NCI-H510A (cell line): ENCODE data around the gene GALK2.
"Not testable (repeated sequence)": the region's sequence is repeated elsewhere in the genome, so short reads cannot be mapped to it uniquely, and the experiment has no call there.

Source experiments
- DNase-seq: peaks from one replicate; lab custom pipeline; 2025; lab: John Stamatoyannopoulos, UW

GALK2 gene

DNA sequence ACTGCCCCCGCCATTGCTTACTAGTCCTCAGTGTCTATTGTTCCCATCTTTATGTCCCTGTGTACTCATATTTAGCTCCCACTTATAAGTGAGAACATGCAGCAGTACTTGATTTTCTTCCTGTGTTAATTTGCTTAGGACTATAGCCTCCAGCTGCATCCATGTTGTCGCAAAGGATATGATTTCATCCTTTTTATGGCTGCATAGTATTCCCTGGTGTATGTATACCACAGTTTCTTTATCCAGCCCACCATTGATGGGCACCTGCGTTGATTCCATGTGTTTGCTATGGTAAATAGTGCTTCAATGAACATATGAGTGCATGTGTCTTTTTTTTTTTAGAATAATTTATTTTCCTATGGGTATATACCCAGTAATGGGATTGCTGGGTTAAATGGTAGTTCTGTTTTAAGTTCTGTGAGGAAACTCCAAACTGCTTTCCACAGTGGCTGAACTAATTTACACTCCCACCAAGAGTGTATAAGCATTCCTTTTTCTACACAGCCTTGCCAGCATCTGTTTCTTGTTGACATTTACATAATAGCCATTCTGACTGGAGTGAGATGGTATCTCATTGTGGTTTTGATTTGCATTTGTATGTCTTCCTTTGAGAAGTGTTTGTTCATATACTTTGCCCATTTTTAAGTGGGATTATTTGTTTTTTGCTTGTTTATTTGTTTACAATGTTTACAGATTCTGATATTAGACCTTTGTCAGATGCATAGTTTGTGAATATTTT, 53.7 kb downstream of the GALK2 start:
- DNase-seq: no peak

DNA sequence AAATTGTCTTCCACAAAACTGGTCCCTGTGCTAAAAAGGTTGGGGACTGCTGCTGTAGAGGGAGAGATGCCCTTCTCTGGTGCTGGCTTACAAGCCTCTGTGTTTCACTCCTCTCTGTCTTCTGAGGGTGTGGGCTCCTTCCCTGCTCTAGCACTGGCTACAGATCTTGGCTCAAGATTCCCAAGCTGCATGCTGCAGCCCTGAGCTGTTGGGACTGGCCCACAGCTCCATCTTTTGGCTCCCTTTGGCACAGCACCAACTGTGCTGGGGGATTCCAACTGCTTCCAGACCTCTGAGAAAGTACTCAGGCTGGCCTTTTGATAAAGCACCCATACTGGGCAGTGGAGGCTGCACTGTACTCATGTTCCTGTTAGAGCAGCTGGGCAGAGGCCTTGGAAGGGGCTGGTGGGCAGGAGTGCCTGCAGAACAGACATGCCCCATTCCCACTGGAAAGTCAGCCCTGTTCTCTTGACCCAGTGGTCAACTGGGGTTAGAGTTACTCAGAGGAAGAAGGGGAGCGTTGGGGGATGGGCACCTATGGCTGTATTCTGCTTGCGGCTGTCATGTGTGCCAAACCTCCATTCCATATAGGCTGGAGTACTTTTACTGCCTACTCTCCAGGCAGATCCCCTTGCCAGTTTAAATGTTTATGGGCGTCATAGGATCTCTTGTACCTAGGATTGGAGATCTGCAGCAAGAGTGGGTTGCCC, 55.7 kb downstream of the GALK2 start:
- DNase-seq: no peak

DNA sequence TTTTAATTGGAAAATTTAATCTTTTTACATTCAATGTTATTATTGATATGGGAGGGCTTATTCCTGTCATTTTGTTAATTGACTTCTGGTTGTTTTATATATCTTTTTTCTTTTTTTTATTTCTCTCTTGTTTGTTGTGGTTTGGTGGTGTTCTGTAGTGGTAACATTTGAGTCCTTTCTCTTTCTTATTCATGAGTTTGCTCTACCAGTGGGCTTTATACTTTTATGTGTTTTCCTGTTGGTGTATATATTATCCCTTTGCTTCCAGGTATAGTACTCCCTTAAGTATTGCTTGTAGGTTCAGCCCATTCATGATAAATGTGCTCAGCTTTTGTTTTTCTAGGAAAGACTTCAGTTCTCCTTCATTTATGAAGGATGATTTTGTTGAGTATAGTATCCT, 57.6 kb downstream of the GALK2 start:
- no peak for DNase-seq

GRCh38 chr15:49229922-49230321, 59.9 kb downstream of the GALK2 start:
- no peak for DNase-seq

DNA sequence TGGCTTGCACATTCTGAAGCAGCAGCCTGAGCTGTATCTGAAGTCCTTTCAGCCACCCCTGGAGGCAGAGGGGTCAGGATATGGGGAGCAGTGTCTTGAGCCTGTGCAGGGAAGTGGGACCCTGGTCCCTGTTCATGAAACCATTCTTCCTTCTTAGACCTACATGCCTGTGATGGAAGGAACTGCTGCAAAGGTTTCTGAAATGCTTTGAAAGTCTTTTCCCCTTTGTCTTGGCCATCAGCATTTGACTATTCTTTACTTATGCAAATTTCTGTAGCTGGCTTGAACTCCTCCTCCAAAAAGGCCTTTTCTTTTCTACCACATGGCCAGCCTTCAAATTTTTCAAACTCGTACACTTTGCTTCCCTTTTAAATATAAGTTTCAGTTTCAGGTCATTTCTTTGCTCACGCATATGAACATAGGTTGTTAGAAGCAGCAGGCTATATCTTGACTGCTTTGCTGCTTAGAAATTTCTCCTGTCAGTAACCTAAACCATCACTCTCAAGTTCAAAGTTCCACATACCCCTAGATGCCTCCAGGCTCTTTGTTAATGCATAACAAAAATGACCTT, 62.3 kb downstream of the GALK2 start:
- DNase-seq: no peak

DNA sequence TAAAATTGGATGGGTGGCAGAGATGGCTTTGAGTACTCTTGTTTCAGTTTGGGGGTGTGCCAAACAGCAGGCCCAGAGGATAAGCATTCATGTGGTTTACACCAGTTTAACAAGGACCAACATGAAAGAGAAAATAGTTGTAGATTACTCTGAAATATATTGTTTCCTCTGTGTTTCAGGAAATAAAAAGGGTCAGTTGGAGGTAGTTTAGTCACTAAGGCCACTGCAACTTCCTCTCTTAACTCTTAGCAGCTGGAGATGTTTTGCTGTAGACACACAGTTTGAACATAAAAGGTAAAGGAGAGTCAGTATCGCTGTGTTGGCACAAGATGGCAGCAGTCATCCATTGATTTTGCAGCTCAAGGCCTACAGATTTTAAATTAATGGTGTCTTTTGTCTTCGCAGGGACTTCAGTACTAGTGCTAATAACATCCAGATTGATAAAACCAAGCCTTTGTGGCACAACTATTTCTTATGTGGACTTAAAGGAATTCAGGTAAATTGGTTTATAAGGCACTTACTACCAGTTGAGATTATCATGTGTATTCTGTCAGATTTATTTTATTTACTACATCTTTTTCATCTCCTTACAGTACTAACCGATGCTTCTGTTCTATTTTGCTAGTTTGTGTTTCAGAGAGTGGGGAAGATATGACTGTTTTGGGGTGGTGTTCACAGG, 65.5 kb downstream of the GALK2 start:
- DNase-seq: no peak

GRCh38 chr15:49236869-49237268, 66.8 kb downstream of the GALK2 start:
- no peak for DNase-seq

- DNase-seq: no peak
Observed at GRCh38 chr15:49238342-49238741, 68.3 kb downstream of the GALK2 start.

DNA sequence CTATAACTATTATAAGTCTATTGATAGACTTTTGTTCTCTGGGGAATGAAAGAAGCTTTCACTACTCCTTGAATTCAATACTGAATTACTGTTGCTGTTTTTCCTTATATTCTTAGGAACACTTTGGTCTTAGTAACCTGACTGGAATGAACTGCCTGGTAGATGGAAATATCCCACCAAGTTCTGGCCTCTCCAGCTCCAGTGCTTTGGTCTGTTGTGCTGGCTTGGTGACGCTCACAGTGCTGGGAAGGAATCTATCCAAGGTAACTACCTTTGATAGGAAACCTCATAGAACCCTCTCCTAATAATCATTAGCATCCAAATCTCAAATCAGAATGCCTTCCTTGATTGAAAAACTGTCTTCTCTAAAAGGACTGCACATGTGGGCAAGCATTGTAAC, 69.1 kb downstream of the GALK2 start:
- DNase-seq: no peak

DNA sequence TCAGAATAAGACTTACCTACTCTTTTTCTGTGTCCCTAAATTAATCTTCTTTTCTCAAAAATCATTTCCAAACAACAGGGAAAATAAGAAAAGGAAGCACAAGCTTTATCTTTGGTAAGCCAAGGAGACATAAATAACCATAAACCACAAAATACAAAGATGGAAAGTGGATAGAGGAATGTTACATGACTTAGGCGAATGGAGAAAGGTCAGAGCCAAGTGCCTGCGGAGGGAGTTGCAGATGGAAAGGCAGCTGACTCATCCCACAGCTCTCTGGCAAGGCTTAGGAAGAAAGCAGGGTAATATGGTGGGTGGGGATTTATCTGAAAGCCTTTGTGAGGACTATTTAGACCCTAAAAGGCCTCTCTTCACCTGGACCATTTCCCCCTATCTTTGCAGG, 72.8 kb downstream of the GALK2 start:
- no peak for DNase-seq

DNA sequence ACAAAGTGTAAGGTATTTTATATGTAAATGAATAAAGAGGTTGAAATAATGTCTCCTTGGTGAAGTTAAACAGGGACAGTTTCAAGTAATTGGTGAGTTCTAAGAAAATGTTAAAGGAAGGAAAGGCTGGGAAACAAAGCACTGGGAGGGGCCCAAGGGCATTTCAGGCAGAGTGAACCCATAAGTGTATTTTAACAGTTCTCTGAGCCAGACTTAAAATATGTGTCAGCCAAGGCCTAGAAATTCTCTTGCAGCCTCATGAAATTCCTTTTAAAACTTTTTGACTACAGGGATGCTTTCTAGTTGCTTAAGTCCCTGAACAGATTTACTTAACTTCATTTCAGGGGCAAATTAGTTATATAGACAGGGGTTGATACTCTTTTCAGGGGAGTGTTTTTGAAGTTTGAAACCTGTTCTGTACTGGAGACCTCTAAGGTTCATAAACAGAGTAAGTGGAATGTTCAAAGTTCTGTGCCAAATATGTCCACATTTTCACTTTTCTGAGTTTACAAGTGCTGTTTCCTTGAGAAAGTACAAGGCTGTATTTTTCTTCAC, 77.6 kb downstream of the GALK2 start:
- no peak for DNase-seq

GRCh38 chr15:49248291-49248690, 78.2 kb downstream of the GALK2 start:
- no peak for DNase-seq

GRCh38 chr15:49255966-49256759, 86.1 kb downstream of the GALK2 start:
- DNase-seq: no peak

DNA sequence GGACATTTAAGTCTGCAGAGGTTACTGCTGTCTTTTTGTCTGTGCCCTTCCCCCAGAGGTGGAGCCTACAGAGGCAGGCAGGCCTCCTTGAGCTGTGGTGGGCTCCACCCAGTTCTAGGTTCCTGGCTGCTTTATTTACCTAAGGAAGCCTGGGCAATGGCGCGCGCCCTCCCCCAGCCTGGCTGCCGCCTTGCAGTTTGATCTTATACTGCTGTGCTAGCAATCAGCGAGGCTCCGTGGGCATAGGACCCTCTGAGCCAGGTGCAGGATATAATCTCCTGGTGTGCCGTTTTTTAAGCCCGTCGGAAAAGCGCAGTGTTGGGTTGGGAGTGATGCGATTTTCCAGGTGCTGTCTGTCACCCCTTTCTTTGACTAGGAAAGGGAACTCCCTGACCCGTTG, 95.1 kb downstream of the GALK2 start:
- DNase-seq: not testable (repeated sequence)

DNA sequence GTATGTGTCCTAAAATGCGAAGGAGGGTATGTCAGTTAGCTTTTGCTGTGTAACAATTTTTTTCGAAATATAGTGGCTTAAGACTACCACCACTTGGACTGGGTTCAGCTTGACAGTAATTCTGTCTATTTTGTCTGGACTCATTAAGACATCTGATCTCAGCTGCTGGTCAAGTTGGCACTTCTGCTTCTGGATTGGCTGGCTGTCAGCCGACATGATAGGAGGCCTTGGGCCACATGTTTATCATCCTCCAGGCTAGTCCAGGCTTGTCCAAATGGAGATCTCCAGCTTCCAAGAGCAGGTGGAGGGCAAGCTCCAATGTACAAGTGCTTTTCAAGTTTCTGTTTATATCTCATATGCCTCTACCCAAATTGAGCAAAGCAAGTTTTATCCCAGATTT, 95.9 kb downstream of the GALK2 start:
- peak; percentile 39 for DNase-seq

DNA sequence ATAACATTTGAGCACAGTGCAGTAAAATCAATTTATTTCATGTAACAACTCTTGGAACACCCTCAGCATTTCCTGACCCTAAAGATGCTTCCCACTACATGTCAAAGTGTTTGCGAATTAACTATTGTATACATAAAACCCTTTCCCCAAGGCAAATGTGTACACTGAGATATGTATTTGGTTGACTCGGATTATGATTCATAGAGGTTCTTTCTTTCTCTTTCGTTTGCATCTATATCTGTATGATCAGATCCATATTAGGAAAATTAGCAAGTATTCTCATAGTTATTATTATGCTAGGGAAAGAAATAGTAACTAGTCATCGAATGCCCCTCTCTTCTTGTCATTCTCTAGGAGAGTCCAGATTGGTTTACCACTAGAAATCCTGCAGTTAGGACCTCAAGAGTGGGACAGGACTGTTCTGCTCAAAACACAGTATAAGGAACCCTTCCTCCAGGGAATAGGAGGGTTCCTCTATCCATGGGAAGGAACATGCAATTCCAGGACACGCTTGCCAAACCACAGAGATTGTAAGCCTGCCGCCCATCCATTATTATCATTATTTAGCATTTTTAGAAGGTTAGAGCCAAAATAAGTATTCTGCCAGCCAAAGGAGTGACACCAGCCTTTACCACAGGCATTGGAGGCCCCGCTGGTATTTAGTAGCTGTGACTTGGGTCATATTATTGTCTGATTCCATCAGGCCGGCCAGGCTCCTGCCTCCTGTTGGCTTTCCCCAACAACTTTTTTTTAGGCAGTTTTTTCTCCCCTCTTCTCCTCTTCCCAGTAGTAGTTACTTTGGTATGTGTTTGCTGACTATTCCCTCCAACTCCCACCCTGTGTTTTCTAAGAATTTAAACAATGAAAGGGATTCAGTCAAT, 100.7 kb downstream of the GALK2 start:
- DNase-seq: no peak

DNA sequence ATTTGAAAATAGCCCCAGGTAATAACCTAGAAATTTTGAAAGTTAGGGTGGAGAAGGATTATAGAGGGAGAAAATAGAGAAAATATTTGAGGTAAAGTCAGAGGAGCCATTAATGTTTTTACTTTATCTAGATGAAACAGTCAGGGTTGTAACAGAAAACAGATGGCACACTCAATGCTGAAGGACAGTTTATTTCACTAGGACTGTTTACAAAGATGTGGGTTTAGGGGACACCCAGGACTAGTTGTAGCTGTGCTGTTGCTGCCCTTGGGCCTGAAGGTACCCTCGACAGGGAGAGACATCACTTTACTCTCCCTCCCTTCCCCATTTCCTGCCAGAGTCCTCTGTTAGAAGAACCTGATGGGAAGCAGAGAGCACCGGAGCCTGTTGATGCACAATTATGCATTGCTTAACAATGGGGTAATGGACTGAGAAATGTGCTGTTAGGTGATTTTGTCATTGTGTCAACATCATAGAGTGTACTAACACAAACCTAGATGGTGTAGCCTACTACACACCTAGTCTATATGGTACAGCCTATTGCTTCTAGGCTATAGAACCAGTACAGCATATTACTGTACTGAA, 103.8 kb downstream of the GALK2 start:
- DNase-seq: no peak

DNA sequence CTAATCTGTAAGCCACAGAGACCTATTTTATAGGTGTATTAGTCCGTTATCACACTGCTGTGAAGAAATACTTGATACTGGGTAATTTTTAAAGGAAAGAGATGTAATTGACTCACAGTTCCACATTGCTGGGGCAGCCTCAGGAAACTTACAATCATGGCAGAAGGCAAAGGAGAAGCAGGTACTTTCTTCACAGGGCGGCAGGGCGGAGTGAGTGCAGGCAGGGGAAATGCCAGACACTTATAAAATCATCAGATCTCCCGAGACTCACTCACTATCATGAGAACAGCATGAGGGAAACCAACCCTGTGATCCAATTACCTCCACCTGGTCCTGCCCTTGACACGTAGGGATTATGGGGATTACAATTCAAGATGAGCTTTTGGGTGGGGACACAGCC, 108.7 kb downstream of the GALK2 start:
- DNase-seq: no peak

- DNase-seq: no peak
Observed at GRCh38 chr15:49279521-49280456, 109.7 kb downstream of the GALK2 start.
